Measurements from ENCODE around the gene LVRN.

The LVRN gene

DNA sequence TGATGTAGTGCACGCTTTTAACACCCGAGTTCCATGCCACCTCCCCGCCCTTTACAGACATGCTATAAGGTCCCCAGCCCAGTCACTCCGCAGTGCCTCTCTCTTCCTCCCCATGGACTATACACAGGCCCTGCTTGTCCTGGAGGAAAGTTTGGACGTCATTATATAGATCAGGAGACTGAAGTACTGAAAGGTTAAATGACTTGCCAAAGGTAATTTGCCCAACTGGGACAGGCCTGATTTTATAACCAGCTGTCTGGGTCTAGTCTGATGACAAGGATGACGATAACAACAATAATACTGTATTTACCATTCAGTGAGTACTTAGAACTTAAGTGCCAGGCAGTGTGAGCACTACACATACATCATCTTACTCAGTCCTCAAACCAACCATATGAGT lies 33.1 kb downstream of the LVRN start:
- peaks cover 0 to 4% (median 0%) of the 10 kb centered on the region in 4 experiments for H3K4me1 ChIP-seq (ENCODE audit: control extremely low read depth in 1 of 4, control insufficient read depth in 4 of 4, insufficient read depth in 4 of 4, low read length in 3 of 4)

DNA sequence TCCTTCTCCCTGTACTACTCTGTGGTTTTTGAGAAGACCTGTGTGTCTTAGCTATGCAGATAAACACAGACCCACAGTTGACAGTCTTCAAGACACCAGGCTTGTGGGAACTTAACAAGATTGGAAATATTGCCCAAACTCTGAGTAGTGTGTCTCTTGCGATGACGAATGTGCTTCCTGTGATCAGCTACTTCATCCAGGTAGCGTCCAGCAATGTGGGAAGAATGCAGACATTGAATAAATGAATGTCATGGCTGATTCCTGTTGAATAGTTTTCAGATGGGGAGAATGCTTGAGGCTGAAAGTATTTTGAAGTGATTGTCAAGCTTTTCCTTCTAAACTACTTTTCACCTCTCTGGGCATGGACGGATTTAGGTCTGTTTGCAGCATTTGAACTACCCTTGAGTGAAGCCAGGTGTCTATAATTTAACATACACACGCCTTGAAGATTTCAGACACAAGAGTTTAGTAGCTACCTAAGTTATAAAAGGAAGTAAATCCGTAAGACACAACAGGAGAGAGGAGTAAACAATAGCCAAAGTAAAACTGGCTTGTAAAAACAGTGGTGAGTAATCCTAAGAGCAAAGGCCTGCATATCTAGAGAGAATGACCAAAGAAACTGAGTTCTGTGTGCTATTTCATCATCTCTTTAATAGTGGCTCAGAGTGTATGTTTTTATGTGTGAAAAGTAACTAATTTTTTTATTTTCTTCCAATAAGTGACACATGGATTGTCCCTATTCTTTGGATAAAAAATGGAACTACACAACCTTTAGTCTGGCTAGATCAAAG lies 40.0 kb downstream of the LVRN start:
- Histone ChIP-seq H3K36me3 (ENCODE audit: control insufficient read depth in 4 of 4, insufficient read depth in 4 of 4, low read length in 3 of 4) (no peaks in the 10 kb centered on the region), H3K27ac (ENCODE audit: insufficient read depth in 1 of 2, low read depth in 1 of 2, low read length in 2 of 2, poor library complexity in 1 of 2, severe bottlenecking in 2 of 2) (no peak overlapping the region), H3K9me3 (ENCODE audit: control extremely low read depth in 1 of 5, control insufficient read depth in 4 of 5, insufficient read depth in 2 of 5, low read depth in 1 of 5, low read length in 4 of 5) (no peaks in the 10 kb centered on the region), H3K27me3 (replicated peaks in 2 of 5; ENCODE audit: control insufficient read depth in 4 of 5, insufficient read depth in 5 of 5, low read length in 4 of 5) (no peaks in the 10 kb centered on the region), H3K4me3 (ENCODE audit: control insufficient read depth in 1 of 7, extremely low read depth in 1 of 7, insufficient read depth in 4 of 7, low read depth in 2 of 7, low read length in 6 of 7) (no peak overlapping the region), H3K4me1 (ENCODE audit: control extremely low read depth in 1 of 4, control insufficient read depth in 4 of 4, insufficient read depth in 4 of 4, low read length in 3 of 4) (peaks cover 0 to 4% (median 0%) of the 10 kb centered on the region in 4 experiments)
- CTCF ChIA-PET, result no interaction called here
- DNase-seq, result no peak
- 97% methylated on average over 3 of the region's 6 CpGs for WGBS (ENCODE audit: insufficient coverage)
- POLR2A ChIA-PET, result no interaction called here

More for the DNA sequence above, 33.1 kb downstream of the LVRN start:
- Histone ChIP-seq H3K27me3 (replicated peaks in 2 of 5; ENCODE audit: control insufficient read depth in 4 of 5, insufficient read depth in 5 of 5, low read length in 4 of 5) (peaks cover 0 to 2% (median 0%) of the 10 kb centered on the region in 5 experiments), H3K9me3 (ENCODE audit: control extremely low read depth in 1 of 5, control insufficient read depth in 4 of 5, insufficient read depth in 2 of 5, low read depth in 1 of 5, low read length in 4 of 5) (no peaks in the 10 kb centered on the region), H3K27ac (ENCODE audit: insufficient read depth in 1 of 2, low read depth in 1 of 2, low read length in 2 of 2, poor library complexity in 1 of 2, severe bottlenecking in 2 of 2) (no peak overlapping the region), H3K36me3 (ENCODE audit: control insufficient read depth in 4 of 4, insufficient read depth in 4 of 4, low read length in 3 of 4) (no peaks in the 10 kb centered on the region), H3K4me3 (ENCODE audit: control insufficient read depth in 1 of 7, extremely low read depth in 1 of 7, insufficient read depth in 4 of 7, low read depth in 2 of 7, low read length in 6 of 7) (no peak overlapping the region)
- POLR2A ChIA-PET, result no interaction called here
- WGBS (ENCODE audit: insufficient coverage), result 100% methylated on average over 4 of the region's 6 CpGs
- DNase-seq, result no peak
- CTCF ChIA-PET, result no interaction called here

DNA sequence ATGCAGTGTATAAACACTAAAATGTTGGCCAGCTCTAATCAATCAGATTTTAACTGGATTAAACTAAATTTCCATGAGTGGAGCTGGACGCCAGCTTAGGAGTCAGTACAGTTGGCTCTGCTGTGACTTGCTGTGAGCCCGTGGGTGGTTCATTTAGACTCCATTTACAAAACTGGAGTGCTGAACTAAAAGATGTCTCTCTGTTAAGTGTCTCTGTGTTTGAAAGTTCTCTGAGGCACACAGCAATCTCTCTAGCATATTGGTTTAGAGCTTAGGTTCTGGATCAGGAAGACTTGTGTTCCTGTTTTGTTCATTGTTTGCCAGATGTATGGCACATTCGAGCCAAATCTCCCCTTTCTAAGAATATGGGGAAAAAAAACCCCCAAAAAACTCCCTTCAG lies 42.0 kb downstream of the LVRN start:
- no CpG with 5 or more reads among the region's 3 CpGs for WGBS (ENCODE audit: insufficient coverage)
- peaks cover 0 to 4% (median 0%) of the 10 kb centered on the region in 4 experiments for H3K4me1 ChIP-seq (ENCODE audit: control extremely low read depth in 1 of 4, control insufficient read depth in 4 of 4, insufficient read depth in 4 of 4, low read length in 3 of 4)
- H3K4me3 ChIP-seq (ENCODE audit: control insufficient read depth in 1 of 7, extremely low read depth in 1 of 7, insufficient read depth in 4 of 7, low read depth in 2 of 7, low read length in 6 of 7), result no peak overlapping the region
- no peak overlapping the region for H3K27ac ChIP-seq (ENCODE audit: insufficient read depth in 1 of 2, low read depth in 1 of 2, low read length in 2 of 2, poor library complexity in 1 of 2, severe bottlenecking in 2 of 2)
- no peak for DNase-seq
- ChIA-PET CTCF (interaction anchor here (1.9 kb wide), 1 partner anchor 9 kb away, joined by 4 read pairs; no protein-coding TSS in a partner anchor), POLR2A (no interaction called here)
- H3K36me3 ChIP-seq (ENCODE audit: control insufficient read depth in 4 of 4, insufficient read depth in 4 of 4, low read length in 3 of 4), result no peaks in the 10 kb centered on the region
- no peaks in the 10 kb centered on the region for H3K27me3 ChIP-seq (replicated peaks in 2 of 5; ENCODE audit: control insufficient read depth in 4 of 5, insufficient read depth in 5 of 5, low read length in 4 of 5)
- H3K9me3 ChIP-seq (ENCODE audit: control extremely low read depth in 1 of 5, control insufficient read depth in 4 of 5, insufficient read depth in 2 of 5, low read depth in 1 of 5, low read length in 4 of 5), result peaks cover 0 to 1% (median 0%) of the 10 kb centered on the region in 5 experiments

DNA sequence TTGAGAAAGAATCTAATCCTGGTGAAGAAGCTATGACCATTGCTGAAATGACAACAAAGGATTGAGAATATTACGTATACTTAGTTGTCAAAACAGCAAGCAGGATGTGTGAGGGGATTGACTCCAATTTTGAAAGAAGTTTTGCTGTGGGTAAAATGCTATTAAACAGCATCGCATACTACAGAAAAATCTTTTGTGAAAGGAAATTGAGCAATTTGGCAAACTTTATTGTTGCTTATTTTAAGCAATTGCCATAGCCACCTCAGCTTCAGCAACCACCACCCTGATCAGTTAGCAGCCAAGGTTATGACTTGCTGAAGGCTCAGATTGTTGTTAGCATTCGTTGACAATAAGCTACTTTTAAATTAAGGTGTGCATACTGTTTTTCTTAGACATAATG lies 47.5 kb downstream of the LVRN start:
- POLR2A ChIA-PET, result no interaction called here
- no peaks in the 10 kb centered on the region for H3K4me1 ChIP-seq (ENCODE audit: control extremely low read depth in 1 of 4, control insufficient read depth in 4 of 4, insufficient read depth in 4 of 4, low read length in 3 of 4)
- CTCF ChIA-PET, result no interaction called here
- no peak overlapping the region for H3K4me3 ChIP-seq (ENCODE audit: control insufficient read depth in 1 of 7, extremely low read depth in 1 of 7, insufficient read depth in 4 of 7, low read depth in 2 of 7, low read length in 6 of 7)
- H3K36me3 ChIP-seq (ENCODE audit: control insufficient read depth in 4 of 4, insufficient read depth in 4 of 4, low read length in 3 of 4), result no peaks in the 10 kb centered on the region
- WGBS (ENCODE audit: insufficient coverage), result 100% methylated on average over 1 of the region's 3 CpGs
- H3K27ac ChIP-seq (ENCODE audit: insufficient read depth in 1 of 2, low read depth in 1 of 2, low read length in 2 of 2, poor library complexity in 1 of 2, severe bottlenecking in 2 of 2), result no peak overlapping the region
- DNase-seq, result no peak
- H3K27me3 ChIP-seq (replicated peaks in 2 of 5; ENCODE audit: control insufficient read depth in 4 of 5, insufficient read depth in 5 of 5, low read length in 4 of 5), result no peaks in the 10 kb centered on the region
- H3K9me3 ChIP-seq (ENCODE audit: control extremely low read depth in 1 of 5, control insufficient read depth in 4 of 5, insufficient read depth in 2 of 5, low read depth in 1 of 5, low read length in 4 of 5), result peaks cover 0 to 1% (median 0%) of the 10 kb centered on the region in 5 experiments

DNA sequence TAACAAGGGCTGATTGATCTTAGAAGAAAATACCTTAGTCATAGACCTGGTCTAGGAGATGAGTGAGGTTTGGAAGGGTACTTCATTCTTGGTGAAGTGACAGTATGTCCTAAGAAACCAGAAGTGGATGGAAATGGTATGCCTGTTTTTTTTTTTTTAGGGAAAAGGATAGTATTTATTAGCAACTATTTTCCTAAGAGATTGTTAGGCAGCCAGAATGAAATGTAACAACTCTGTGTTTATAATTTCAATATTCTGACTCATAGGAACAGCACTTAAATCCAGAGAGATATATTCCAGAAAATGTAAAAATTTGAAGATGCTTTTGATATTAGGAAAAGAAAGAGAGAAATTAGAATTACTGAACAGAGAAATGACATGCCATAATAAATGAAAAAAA lies 48.8 kb downstream of the LVRN start:
- Histone ChIP-seq H3K27me3 (replicated peaks in 2 of 5; ENCODE audit: control insufficient read depth in 4 of 5, insufficient read depth in 5 of 5, low read length in 4 of 5) (no peaks in the 10 kb centered on the region), H3K27ac (ENCODE audit: insufficient read depth in 1 of 2, low read depth in 1 of 2, low read length in 2 of 2, poor library complexity in 1 of 2, severe bottlenecking in 2 of 2) (no peak overlapping the region), H3K9me3 (ENCODE audit: control extremely low read depth in 1 of 5, control insufficient read depth in 4 of 5, insufficient read depth in 2 of 5, low read depth in 1 of 5, low read length in 4 of 5) (peaks cover 0 to 1% (median 0%) of the 10 kb centered on the region in 5 experiments), H3K4me3 (ENCODE audit: control insufficient read depth in 1 of 7, extremely low read depth in 1 of 7, insufficient read depth in 4 of 7, low read depth in 2 of 7, low read length in 6 of 7) (no peak overlapping the region), H3K36me3 (ENCODE audit: control insufficient read depth in 4 of 4, insufficient read depth in 4 of 4, low read length in 3 of 4) (no peaks in the 10 kb centered on the region), H3K4me1 (ENCODE audit: control extremely low read depth in 1 of 4, control insufficient read depth in 4 of 4, insufficient read depth in 4 of 4, low read length in 3 of 4) (no peaks in the 10 kb centered on the region)
- CTCF ChIA-PET, result no interaction called here
- POLR2A ChIA-PET, result no interaction called here
- no peak for DNase-seq

DNA sequence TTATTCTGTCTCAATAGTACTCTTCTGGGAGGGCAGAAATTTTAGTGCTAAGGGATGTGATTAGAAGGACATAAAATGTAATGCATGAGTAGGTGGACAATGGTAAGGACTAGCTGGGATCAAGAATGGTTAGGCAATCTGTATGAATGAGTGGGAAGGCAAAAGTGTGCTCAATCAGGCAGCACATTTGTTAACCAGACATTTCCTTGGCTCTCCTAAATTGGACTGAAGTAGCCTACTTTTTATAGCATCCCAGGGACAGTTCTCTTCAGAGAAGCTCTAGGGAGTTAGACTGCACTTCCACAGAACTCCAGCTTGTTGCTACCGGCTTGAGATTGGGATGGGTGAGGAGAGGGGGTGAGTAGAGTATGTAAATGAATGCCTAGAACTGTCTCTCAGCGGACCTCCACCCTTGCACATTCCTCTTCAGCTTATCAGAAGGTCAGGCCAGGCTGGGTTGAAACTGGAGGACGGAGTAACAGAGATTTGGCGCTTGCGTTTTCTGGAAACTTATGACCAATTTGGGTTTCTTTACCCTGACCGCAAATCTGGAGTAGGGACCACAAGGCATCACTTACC lies 51.0 kb downstream of the LVRN start:
- DNase-seq, result no peak
- POLR2A ChIA-PET, result no interaction called here
- H3K27ac ChIP-seq (ENCODE audit: insufficient read depth in 1 of 2, low read depth in 1 of 2, low read length in 2 of 2, poor library complexity in 1 of 2, severe bottlenecking in 2 of 2), result no peak overlapping the region
- no peak overlapping the region for H3K4me3 ChIP-seq (ENCODE audit: control insufficient read depth in 1 of 7, extremely low read depth in 1 of 7, insufficient read depth in 4 of 7, low read depth in 2 of 7, low read length in 6 of 7)
- H3K36me3 ChIP-seq (ENCODE audit: control insufficient read depth in 4 of 4, insufficient read depth in 4 of 4, low read length in 3 of 4), result no peaks in the 10 kb centered on the region
- 85% methylated on average over 4 of the region's 6 CpGs for WGBS (ENCODE audit: insufficient coverage)
- CTCF ChIA-PET, result interaction anchor here (2.0 kb wide), 1 partner anchor 10 kb away, joined by 4 read pairs; no protein-coding TSS in a partner anchor
- no peaks in the 10 kb centered on the region for H3K27me3 ChIP-seq (replicated peaks in 2 of 5; ENCODE audit: control insufficient read depth in 4 of 5, insufficient read depth in 5 of 5, low read length in 4 of 5)
- no peaks in the 10 kb centered on the region for H3K4me1 ChIP-seq (ENCODE audit: control extremely low read depth in 1 of 4, control insufficient read depth in 4 of 4, insufficient read depth in 4 of 4, low read length in 3 of 4)
- peaks cover 0 to 1% (median 0%) of the 10 kb centered on the region in 5 experiments for H3K9me3 ChIP-seq (ENCODE audit: control extremely low read depth in 1 of 5, control insufficient read depth in 4 of 5, insufficient read depth in 2 of 5, low read depth in 1 of 5, low read length in 4 of 5)

DNA sequence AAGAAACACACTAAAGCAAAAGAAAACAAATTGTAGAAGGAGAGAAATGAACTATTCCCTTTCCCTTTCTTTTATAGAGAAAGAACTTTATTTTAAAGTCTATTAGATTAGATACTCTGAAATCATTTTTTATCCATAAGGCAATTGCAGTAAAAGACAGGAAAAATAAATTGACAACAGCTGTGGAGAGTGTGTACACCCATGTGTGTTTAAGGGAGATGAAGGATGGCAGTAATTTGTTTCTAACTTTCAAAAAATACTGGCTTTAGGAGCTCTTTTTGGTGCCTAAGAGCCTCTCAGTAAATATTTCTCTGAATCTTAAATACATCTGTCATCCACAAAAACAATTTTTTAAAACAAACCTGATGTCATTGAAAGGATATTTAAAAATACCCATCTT lies 51.7 kb downstream of the LVRN start:
- ChIA-PET CTCF (interaction anchor here (1.2 to 2.0 kb wide), 2 partner anchors 10 to 15 kb away, joined by 3 to 4 read pairs; no protein-coding TSS in a partner anchor), POLR2A (no interaction called here)
- Histone ChIP-seq H3K4me3 (ENCODE audit: control insufficient read depth in 1 of 7, extremely low read depth in 1 of 7, insufficient read depth in 4 of 7, low read depth in 2 of 7, low read length in 6 of 7) (no peak overlapping the region), H3K36me3 (ENCODE audit: control insufficient read depth in 4 of 4, insufficient read depth in 4 of 4, low read length in 3 of 4) (no peaks in the 10 kb centered on the region), H3K27me3 (replicated peaks in 2 of 5; ENCODE audit: control insufficient read depth in 4 of 5, insufficient read depth in 5 of 5, low read length in 4 of 5) (no peaks in the 10 kb centered on the region), H3K27ac (ENCODE audit: insufficient read depth in 1 of 2, low read depth in 1 of 2, low read length in 2 of 2, poor library complexity in 1 of 2, severe bottlenecking in 2 of 2) (no peak overlapping the region), H3K4me1 (ENCODE audit: control extremely low read depth in 1 of 4, control insufficient read depth in 4 of 4, insufficient read depth in 4 of 4, low read length in 3 of 4) (no peaks in the 10 kb centered on the region), H3K9me3 (ENCODE audit: control extremely low read depth in 1 of 5, control insufficient read depth in 4 of 5, insufficient read depth in 2 of 5, low read depth in 1 of 5, low read length in 4 of 5) (peaks cover 0 to 1% (median 0%) of the 10 kb centered on the region in 5 experiments)
- no peak for DNase-seq
